ENCODE results near the gene GPC6.

GRCh38 chr13:93628136-93628797, 401.7 kb downstream of the GPC6 start:
- no peak for TF ChIP-seq CTCF (IDR thresholded peaks at IDR 0.05)
- TF ChIP-seq EZH2phosphoT487 (IDR thresholded peaks at IDR 0.05): no peak
- TF ChIP-seq EZH2 (IDR thresholded peaks at IDR 0.05): no peak

Measured in neural progenitor cell (in vitro differentiated cells).